ENCODE measurements around the gene KIF19. TPM values are rescaled to one million over a fixed set of nuclear protein-coding genes. Genes with fewer than 3 reads are reported as not detected.

Gene KIF19
- total and polyA plus RNA-seq, 5 experiments from 2014 or later, result 1.1 TPM; not detected in 4

GRCh38 chr17:74290340-74290739, 35.7 kb upstream of the KIF19 start:
- H3K36me3 Mint-ChIP-seq, result peaks cover 0 to 3% (median under 1%) of the 10 kb centered on the region in 3 donors
- H3K27me3 Mint-ChIP-seq, result no peaks in the 10 kb centered on the region
- peaks cover 0 to 3% (median 2%) of the 10 kb centered on the region in 4 donors for H3K4me1 Mint-ChIP-seq
- ATAC-seq (no peak), DNase-seq (no peak)
- peaks cover 0 to 5% (median 0%) of the 10 kb centered on the region in 9 donors for H3K9me3 Mint-ChIP-seq
- H3K27ac Mint-ChIP-seq, result no peak overlapping the region
- POLR2A ChIA-PET, result no interaction called here
- H3K4me3 Mint-ChIP-seq, result no peak overlapping the region

GRCh38 chr17:74292495-74292894, 33.5 kb upstream of the KIF19 start:
- H3K4me3 Mint-ChIP-seq, result no peak overlapping the region
- peaks cover 0 to 5% (median 0%) of the 10 kb centered on the region in 9 donors for H3K9me3 Mint-ChIP-seq
- peaks cover 0 to 8% (median 4%) of the 10 kb centered on the region in 4 donors for H3K4me1 Mint-ChIP-seq
- POLR2A ChIA-PET, result no interaction called here
- peak overlapping the region in 1 of 10 donors; percentile 43 for H3K27ac Mint-ChIP-seq
- peaks cover 0 to 3% (median 2%) of the 10 kb centered on the region in 3 donors for H3K36me3 Mint-ChIP-seq
- H3K27me3 Mint-ChIP-seq, result no peaks in the 10 kb centered on the region
- no peak for ATAC-seq
- no peak for DNase-seq

GRCh38 chr17:74295625-74296547, 30.1 kb upstream of the KIF19 start:
- peaks cover 0 to 9% (median 7%) of the 10 kb centered on the region in 4 donors for H3K4me1 Mint-ChIP-seq
- peaks cover 0 to 3% (median 2%) of the 10 kb centered on the region in 3 donors for H3K36me3 Mint-ChIP-seq
- DNase-seq, result no peak
- no peak overlapping the region for H3K27ac Mint-ChIP-seq
- peaks cover 0 to 19% (median 4%) of the 10 kb centered on the region in 5 donors for H3K27me3 Mint-ChIP-seq
- POLR2A ChIA-PET, result interaction anchor here (0.7 to 1.1 kb wide), 2 partner anchors 36 to 83 kb away, joined by 3 to 5 read pairs; partner anchors contain the start of gene TTYH2
- H3K4me3 Mint-ChIP-seq, result no peak overlapping the region
- peaks cover 0 to 5% (median 0%) of the 10 kb centered on the region in 9 donors for H3K9me3 Mint-ChIP-seq
- no peak for ATAC-seq

- Mint-ChIP-seq H3K4me1 (peaks cover 0 to 14% (median 9%) of the 10 kb centered on the region in 4 donors), H3K27me3 (peaks cover 0 to 19% (median 4%) of the 10 kb centered on the region in 5 donors), H3K27ac (no peak overlapping the region), H3K4me3 (no peak overlapping the region), H3K36me3 (peaks cover 0 to 3% (median 2%) of the 10 kb centered on the region in 3 donors), H3K9me3 (peaks cover 0 to 5% (median 0%) of the 10 kb centered on the region in 9 donors)
- POLR2A ChIA-PET, result interaction anchor here (1.1 kb wide), 1 partner anchor 36 kb away, joined by 3 read pairs; no protein-coding TSS in a partner anchor
- ATAC-seq (no peak), DNase-seq (no peak)
These were observed 29.5 kb upstream of the KIF19 start for GRCh38 chr17:74296548-74296936.

- peaks cover 0 to 19% (median 4%) of the 10 kb centered on the region in 5 donors for H3K27me3 Mint-ChIP-seq
- peaks cover 0 to 3% (median 2%) of the 10 kb centered on the region in 3 donors for H3K36me3 Mint-ChIP-seq
- DNase-seq (no peak), ATAC-seq (no peak)
- POLR2A ChIA-PET, result no interaction called here
- no peak overlapping the region for H3K4me3 Mint-ChIP-seq
- peaks cover 0 to 5% (median 0%) of the 10 kb centered on the region in 9 donors for H3K9me3 Mint-ChIP-seq
- H3K27ac Mint-ChIP-seq, result peak overlapping the region in 2 of 10 donors; percentile 20 to 74
- H3K4me1 Mint-ChIP-seq, result peaks cover 0 to 14% (median 9%) of the 10 kb centered on the region in 4 donors
These were observed 28.1 kb upstream of the KIF19 start for GRCh38 chr17:74297941-74298340.

- no peak for DNase-seq
- ATAC-seq, result no peak
- Mint-ChIP-seq H3K27me3 (peaks cover 0 to 19% (median 4%) of the 10 kb centered on the region in 5 donors), H3K9me3 (peaks cover 0 to 5% (median 0%) of the 10 kb centered on the region in 9 donors), H3K27ac (no peak overlapping the region), H3K36me3 (peaks cover 0 to 3% (median 2%) of the 10 kb centered on the region in 3 donors), H3K4me1 (peaks cover 0 to 14% (median 9%) of the 10 kb centered on the region in 4 donors), H3K4me3 (no peak overlapping the region)
- POLR2A ChIA-PET, result no interaction called here
These were observed 27.2 kb upstream of the KIF19 start for GRCh38 chr17:74298778-74299177.

- Mint-ChIP-seq H3K9me3 (peaks cover 0 to 5% (median 0%) of the 10 kb centered on the region in 9 donors), H3K4me3 (peak overlapping the region in 1 of 10 donors; percentile 60), H3K27ac (no peak overlapping the region), H3K27me3 (peaks cover 0 to 19% (median 4%) of the 10 kb centered on the region in 5 donors), H3K36me3 (peaks cover 0 to 3% (median 2%) of the 10 kb centered on the region in 3 donors), H3K4me1 (peaks cover 0 to 14% (median 9%) of the 10 kb centered on the region in 4 donors)
- POLR2A ChIA-PET, result no interaction called here
- DNase-seq, result no peak
- no peak for ATAC-seq
These were observed 26.6 kb upstream of the KIF19 start for GRCh38 chr17:74299226-74300009.

- DNase-seq (no peak), ATAC-seq (no peak)
- Mint-ChIP-seq H3K4me1 (peaks cover 2 to 10% (median 8%) of the 10 kb centered on the region in 4 donors), H3K27me3 (peaks cover 0 to 19% (median 7%) of the 10 kb centered on the region in 5 donors), H3K36me3 (no peaks in the 10 kb centered on the region), H3K9me3 (no peaks in the 10 kb centered on the region), H3K27ac (no peak overlapping the region), H3K4me3 (no peak overlapping the region)
- POLR2A ChIA-PET, result no interaction called here
These were observed 22.7 kb upstream of the KIF19 start for GRCh38 chr17:74303305-74303704.

GRCh38 chr17:74304184-74304583, 21.8 kb upstream of the KIF19 start:
- peaks cover 2 to 10% (median 8%) of the 10 kb centered on the region in 4 donors for H3K4me1 Mint-ChIP-seq
- ATAC-seq (no peak), DNase-seq (no peak)
- H3K27me3 Mint-ChIP-seq, result peaks cover 0 to 15% (median 6%) of the 10 kb centered on the region in 5 donors
- POLR2A ChIA-PET, result no interaction called here
- no peaks in the 10 kb centered on the region for H3K9me3 Mint-ChIP-seq
- H3K27ac Mint-ChIP-seq, result no peak overlapping the region
- H3K4me3 Mint-ChIP-seq, result no peak overlapping the region
- H3K36me3 Mint-ChIP-seq, result no peaks in the 10 kb centered on the region

GRCh38 chr17:74305865-74306654, 20.0 kb upstream of the KIF19 start:
- Mint-ChIP-seq H3K4me1 (peaks cover 2 to 10% (median 8%) of the 10 kb centered on the region in 4 donors), H3K27me3 (peaks cover 0 to 7% (median 3%) of the 10 kb centered on the region in 5 donors), H3K36me3 (no peaks in the 10 kb centered on the region), H3K4me3 (no peak overlapping the region), H3K27ac (peak overlapping the region in 2 of 10 donors; percentile 5 to 12), H3K9me3 (no peaks in the 10 kb centered on the region)
- POLR2A ChIA-PET, result no interaction called here
- DNase-seq (no peak), ATAC-seq (no peak)

GRCh38 chr17:74307984-74308773, 17.8 kb upstream of the KIF19 start:
- peaks cover 0 to 7% (median 4%) of the 10 kb centered on the region in 5 donors for H3K27me3 Mint-ChIP-seq
- H3K27ac Mint-ChIP-seq, result peak overlapping the region in 1 of 10 donors; percentile 62
- peaks cover 0 to 7% (median 0%) of the 10 kb centered on the region in 3 donors for H3K36me3 Mint-ChIP-seq
- peaks cover 0 to 8% (median 5%) of the 10 kb centered on the region in 4 donors for H3K4me1 Mint-ChIP-seq
- no peak overlapping the region for H3K4me3 Mint-ChIP-seq
- ATAC-seq, result no peak
- no peak for DNase-seq
- POLR2A ChIA-PET, result no interaction called here
- H3K9me3 Mint-ChIP-seq, result peaks cover 0 to 10% (median 0%) of the 10 kb centered on the region in 9 donors

All from naive thymus-derived CD8-positive, alpha-beta T cell (primary cell).